Endothelial cell of umbilical vein (primary cell): ENCODE measurements around the gene UGT2A2.

Experiments used
- CTCF ChIP-seq, 2 donors: IDR thresholded peaks; 1 replicate in 1 of 2; 2 replicates in 1 of 2; pipeline ENCODE4 v1.5.1; 2011; ENCODE audit warnings: low read length in 2 of 2, mild to moderate bottlenecking in 2 of 2, moderate library complexity in 2 of 2, control low read depth in 1 of 2, inconsistent platforms in 1 of 2, low read depth in 1 of 2; ENCODE audit not compliant: insufficient read depth in 1 of 2; ENCODE audit errors: extremely low read depth in 1 of 2
- EZH2 ChIP-seq: IDR thresholded peaks from 2 replicates; pipeline ENCODE4 v1.6.1; 2012; ENCODE audit warnings: borderline replicate concordance, low read depth, mild to moderate bottlenecking, moderate library complexity, low read length, inconsistent platforms; ENCODE audit not compliant: severe bottlenecking

- TF ChIP-seq CTCF (IDR thresholded peaks at IDR 0.05; ENCODE audit: extremely low read depth in 1 of 2, insufficient read depth in 1 of 2, low read depth in 1 of 2, low read length in 2 of 2) (no peak), EZH2 (no peak)
These were observed 38.4 kb downstream of the UGT2A2 start for GRCh38 chr4:69601065-69601464.
